Stimulated activated CD8-positive, alpha-beta memory T cell treated with anti-CD3 and anti-CD28 coated beads, Interleukin-7, amount 100 ng/mL, for 48 hours (primary cell): Measurements from ENCODE around the gene NKAIN2.
"Not testable (repeated sequence)": the region's sequence is repeated elsewhere in the genome, so short reads cannot be mapped to it uniquely, and the experiment has no call there.

ENCODE experiments used
- DNase-seq, 2 donors: peaks; one replicate each; pipeline ENCODE4 v3.0.0-alpha.2; 2020; ENCODE audit warnings: low read depth in 1 of 2; ENCODE audit errors: extremely low read depth in 1 of 2

NKAIN2 gene

GRCh38 chr6:124190256-124190655 lies 386.6 kb downstream of the NKAIN2 start:
- no peak for DNase-seq

GRCh38 chr6:124193132-124193531 lies 389.5 kb downstream of the NKAIN2 start:
- DNase-seq, result no peak

DNA sequence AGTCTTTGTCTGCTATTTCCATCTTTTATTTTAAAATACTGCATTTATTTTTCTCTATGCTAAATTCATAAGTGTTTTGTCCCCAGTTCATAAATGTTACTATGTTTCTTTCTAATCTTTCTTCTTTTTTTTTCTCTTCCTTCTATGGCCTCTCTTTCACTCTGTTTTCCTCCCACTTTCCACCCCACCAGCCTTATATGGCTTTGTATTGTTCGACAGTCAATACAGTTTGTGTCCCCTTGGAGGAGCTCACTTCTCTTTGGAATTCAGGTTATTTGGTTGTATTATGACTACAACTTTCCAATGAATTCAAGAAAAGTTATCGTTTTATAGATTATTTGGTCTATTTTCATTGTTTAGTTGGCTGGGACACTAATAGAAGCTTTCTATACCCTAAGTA lies 393.5 kb downstream of the NKAIN2 start:
- no peak for DNase-seq

DNA sequence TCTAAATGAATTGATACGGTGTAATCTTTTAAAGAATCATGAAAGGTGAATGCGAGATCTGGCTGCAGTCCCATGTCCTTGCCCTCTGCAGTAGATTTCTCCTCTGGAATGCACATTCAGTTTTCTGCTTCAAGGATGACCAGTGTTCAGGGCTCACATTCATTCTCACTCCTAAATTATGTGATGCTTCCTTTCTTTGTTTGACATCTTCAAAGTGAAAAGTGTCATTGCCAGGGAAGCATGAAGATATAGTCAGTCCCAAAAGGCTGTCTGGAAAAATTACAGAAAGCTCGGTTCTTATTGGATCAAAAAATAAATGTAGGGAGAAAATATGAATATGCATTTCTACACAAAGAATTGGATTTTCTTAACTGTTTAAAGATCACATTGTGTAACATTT lies 395.6 kb downstream of the NKAIN2 start:
- DNase-seq, result no peak

- DNase-seq, result no peak
These were observed 397.0 kb downstream of the NKAIN2 start for GRCh38 chr6:124200661-124201060.

DNA sequence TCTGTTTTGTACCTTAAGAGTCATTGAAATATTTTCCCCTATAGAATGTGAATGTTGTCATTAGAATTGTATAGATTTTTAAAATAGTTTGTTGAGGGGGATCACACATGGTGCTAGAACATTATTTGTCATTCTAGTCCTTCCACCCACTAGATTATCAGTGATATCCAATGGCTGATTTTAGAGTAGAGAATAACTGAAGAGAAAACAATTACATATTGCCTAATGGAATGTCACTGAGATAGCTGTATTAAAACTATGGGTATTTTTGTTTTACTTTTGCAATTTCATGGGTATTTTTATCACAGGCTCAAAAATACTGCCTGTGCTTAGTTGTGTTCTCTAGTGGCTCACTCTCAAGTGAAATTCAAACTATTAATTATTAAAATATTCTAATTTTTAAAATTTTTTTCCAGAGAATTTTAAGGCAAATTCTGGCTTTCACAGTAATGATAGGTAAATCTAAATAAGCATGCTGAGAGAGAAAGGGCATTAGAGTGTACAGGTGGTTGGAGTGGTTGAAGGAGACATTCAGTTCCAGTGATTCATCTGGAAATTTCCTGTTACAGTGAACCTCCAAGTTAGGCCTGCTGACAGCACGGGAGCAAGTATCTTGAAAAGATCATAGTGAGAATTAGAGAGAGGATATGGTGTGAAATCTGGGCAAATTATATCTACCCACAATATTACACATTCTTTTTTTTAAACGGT lies 399.6 kb downstream of the NKAIN2 start:
- DNase-seq, result no peak

GRCh38 chr6:124203812-124204167 lies 400.1 kb downstream of the NKAIN2 start:
- no peak for DNase-seq

DNA sequence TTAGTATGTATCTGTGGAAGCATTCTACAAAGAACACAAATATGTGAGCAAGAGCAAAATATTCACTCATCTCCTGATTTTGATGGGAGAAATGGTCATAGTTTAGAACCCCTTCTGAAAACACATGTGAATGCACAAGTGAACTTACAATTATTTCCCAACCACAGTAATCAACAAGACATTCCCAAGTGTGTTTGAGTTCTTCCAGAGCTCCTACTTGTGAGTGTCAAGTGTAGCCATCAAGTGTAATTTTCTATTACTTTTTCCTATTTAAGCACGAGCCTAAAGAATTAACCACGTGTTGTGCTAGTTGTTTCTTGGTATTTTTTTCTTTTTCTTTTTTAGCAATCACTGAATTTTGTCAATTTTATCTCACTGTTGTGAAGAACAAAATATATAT lies 402.3 kb downstream of the NKAIN2 start:
- no peak for DNase-seq

GRCh38 chr6:124223611-124224345 lies 420.1 kb downstream of the NKAIN2 start:
- DNase-seq, result no peak

GRCh38 chr6:124226396-124226795 lies 422.7 kb downstream of the NKAIN2 start:
- no peak for DNase-seq

GRCh38 chr6:124233221-124233620 lies 429.6 kb downstream of the NKAIN2 start:
- no peak for DNase-seq

- no peak for DNase-seq
These were observed 431.1 kb downstream of the NKAIN2 start for GRCh38 chr6:124234801-124235200.

GRCh38 chr6:124237911-124238310 lies 434.2 kb downstream of the NKAIN2 start:
- no peak for DNase-seq

GRCh38 chr6:124238408-124238807 lies 434.7 kb downstream of the NKAIN2 start:
- not testable (repeated sequence) for DNase-seq

DNA sequence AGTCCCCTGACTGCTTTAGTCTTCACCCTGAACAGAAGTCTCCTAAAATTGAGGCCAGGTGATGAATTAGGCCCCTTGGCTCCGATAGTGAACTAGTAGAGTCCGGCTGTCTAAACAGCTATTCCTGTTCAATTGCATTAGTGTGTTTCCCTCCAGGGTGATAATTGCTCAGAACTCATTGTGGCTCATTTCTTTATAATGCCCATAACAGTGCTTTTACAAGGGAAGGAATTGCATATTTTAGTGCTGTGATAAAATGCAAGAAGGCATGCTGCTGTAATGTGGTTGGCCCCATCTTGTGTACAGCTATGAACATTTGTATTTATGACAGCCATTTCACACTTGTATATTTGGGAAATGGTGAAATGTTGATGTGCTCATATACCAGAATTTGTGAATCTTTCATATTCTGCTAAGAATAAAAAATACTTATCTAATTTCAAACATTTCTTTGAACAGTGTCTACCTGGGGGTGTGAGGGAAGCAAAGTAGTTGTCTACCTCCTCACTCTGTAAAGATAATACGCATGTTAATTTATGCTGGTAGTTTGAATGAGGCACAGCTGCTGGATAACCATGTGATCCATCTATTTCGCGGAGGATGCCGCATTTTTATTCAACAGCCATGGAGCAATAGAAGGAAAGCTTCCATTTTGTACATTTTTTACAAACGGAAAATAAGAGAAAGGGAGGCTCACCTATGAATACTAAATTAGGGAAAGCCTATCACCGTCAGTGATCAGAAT lies 451.4 kb downstream of the NKAIN2 start:
- DNase-seq, result no peak

DNA sequence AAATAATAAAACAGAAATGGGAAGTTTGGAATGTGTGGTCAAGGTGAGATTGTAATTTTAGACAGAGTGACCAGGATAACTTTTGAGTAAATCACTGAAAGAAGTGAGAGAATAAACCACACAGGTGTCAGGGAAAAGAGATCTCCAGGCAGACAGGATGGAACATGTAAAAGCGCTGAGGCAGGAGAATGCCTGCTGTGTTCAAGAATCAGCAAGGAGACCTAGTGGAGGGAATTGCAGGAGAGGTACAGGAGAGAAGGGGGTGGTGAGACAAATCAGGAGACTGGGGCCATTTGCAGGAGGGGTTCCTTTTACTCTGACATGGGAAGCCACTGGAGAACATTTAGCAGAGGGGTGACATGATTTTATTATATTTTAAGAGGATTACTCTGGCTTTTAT lies 456.7 kb downstream of the NKAIN2 start:
- DNase-seq, result no peak

- no peak for DNase-seq
These were observed 466.1 kb downstream of the NKAIN2 start for GRCh38 chr6:124269733-124270132.

DNA sequence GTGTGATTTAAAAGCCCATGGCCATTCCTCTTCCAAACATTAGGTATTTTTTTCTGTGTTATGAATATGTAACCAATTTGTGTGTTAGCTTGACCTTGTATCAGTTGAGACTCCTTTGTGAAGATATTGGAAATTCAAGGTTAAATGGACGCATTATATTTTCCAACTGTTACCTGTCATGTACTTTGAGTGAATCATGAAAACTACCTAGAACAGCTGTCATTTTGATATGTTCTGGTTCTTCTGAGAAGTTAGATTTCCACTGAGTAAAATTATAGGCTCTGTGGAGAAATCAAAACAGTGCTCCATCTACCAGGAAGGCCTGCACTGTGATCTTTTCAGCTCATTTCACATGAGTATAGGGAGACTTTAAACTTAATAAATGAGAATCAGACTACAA lies 470.0 kb downstream of the NKAIN2 start:
- no peak for DNase-seq

- DNase-seq, result no peak
These were observed 478.9 kb downstream of the NKAIN2 start for GRCh38 chr6:124282541-124282940.

- DNase-seq, result no peak
These were observed 479.8 kb downstream of the NKAIN2 start for GRCh38 chr6:124283486-124283885.

DNA sequence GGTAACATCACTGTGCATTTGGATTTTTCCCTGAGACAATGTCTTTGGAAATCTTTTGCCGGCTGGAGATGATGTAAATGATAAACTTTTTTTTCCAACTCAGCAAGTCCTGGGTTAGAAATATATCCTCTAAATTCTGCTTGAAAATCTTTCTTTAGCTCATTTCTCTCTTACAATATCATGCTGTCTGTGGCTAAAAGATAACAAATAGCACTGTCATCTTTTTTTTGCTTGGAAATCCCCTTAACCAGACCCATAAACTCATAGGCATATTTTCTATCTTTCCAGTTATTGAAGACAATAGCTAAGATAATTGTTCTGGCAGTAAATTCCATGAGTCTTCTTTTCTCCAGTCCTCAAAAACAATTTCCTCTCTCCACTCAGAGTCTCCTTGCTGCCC lies 481.5 kb downstream of the NKAIN2 start:
- DNase-seq, result no peak
